ENCODE measurements around the gene SALL3.
"Not testable (repeated sequence)": the region's sequence is repeated elsewhere in the genome, so short reads cannot be mapped to it uniquely, and the experiment has no call there.

SALL3 gene

DNA sequence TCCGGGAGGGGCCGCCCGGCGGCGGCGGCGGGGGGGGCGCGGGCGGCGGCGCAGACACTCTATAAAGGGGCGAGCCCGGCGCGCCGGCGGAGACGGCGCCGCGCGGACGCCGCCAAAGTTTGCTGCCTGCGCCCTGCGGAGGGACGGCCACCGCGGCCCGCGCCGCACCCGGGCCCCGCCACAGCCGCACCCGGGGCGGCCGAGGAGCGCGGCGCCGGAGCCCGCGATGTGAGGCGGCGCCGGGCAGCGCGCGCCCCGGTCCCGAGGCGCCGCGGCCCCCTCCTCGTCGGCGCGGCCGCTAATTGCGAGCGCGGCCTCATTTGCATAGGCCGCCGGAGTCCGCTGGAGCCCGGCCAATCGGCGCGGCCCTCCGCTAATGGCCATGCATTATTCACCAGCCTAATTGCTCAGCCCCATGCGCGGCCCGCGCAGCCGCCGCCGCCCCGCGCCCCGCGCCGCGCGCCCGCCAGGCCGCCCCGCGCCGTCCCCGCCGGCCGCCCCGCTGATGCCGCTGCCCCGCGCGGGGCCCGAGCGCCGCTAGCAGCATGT, at the start of gene SALL3:
SALL3 (plus strand) TSS at position 89 of the 549 bp plus-strand sequence; CDS start at position 546, 457 bp downstream.
- no peak for FAIRE-seq

DNA sequence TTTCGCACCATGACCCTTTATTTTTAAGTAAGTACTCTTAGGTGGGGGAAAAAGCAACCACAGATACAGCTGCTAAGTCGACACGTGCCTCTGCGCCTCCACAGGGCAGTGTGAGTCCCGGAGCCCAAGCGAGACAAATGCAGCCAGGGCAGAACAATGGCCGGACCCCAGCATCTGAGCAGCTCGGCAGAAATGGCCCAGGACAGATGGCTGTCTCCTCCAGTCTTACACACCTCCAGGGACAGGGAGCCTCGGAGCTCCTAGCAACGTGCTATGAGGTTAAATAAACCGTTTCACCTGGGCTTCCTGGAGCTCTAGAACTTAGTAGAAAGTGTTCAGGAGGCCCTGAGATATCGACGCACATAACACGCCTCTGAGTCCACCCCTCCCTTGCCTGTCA, 47.3 kb upstream of the SALL3 start:
- FAIRE-seq, result no peak

DNA sequence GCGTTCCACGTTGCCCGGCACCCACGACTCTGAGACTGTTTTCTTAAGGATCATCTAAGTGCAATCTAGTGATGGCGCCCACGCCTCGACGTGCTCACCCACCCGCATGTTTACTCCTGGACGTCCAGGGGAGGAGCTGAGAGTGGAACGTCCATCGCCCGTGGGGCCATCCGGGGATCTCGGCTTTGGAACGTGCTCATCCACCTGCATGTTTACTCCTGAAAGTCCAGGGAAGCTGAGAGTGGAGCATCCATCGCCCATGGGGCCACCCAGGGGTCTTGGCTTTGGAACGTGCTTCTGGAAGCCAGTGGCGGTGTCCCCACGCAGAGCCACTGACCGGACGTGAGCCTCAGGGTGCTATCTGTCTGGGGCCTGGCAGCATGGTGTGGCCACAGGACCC, 45.6 kb upstream of the SALL3 start:
- FAIRE-seq, result no peak

DNA sequence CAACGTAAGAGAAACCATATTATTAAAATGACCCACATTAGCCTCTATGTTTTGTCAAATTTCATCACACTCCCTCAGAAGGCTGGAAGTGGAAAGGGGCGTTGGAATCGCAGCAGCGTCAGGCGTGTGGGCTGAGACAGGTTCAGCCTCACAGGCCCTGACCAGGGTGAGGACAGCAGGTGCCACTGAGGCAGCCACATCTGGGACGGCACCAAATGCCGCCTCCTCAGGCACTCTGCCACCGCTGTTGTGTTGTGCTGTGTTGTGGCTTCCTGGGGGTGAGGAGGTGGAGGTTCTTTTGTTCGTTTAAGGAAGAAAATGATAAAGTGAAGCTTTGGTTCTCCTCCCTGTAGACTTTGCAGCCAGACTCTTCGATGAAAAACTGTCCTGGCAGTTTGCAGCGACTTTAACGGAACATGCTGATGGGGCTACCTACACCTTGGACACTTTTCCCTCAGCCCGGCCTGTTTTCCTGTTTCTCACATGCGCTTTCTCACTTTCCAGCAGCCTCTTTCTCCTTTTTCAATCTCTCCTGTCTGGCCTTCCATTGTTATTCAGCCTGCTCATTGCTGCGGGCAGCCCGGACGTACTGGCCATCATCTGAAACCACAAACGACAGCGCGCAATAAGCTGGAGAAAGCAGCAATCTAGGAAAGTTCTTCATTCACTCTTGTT, 44.9 kb upstream of the SALL3 start:
- FAIRE-seq, result no peak

DNA sequence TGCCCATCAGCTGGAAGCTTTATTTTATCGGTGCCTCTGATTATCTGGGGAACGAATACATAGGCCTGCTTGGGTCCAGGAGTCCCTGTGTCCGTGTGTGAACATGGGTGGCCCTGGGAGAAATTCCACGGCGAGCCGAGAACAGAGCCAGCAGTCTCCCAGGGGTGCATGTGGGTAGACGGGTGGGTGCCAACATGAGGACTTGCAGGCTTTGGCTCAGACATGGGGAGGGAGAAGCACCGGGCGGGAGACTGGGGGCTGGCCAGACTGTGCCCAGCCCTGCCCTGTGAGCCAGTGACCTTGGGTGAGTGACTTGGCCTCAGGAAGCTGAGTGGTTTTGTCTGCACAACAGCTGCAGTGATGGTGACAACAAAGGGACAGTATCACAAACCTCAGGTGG, 44.2 kb upstream of the SALL3 start:
- no peak for FAIRE-seq

DNA sequence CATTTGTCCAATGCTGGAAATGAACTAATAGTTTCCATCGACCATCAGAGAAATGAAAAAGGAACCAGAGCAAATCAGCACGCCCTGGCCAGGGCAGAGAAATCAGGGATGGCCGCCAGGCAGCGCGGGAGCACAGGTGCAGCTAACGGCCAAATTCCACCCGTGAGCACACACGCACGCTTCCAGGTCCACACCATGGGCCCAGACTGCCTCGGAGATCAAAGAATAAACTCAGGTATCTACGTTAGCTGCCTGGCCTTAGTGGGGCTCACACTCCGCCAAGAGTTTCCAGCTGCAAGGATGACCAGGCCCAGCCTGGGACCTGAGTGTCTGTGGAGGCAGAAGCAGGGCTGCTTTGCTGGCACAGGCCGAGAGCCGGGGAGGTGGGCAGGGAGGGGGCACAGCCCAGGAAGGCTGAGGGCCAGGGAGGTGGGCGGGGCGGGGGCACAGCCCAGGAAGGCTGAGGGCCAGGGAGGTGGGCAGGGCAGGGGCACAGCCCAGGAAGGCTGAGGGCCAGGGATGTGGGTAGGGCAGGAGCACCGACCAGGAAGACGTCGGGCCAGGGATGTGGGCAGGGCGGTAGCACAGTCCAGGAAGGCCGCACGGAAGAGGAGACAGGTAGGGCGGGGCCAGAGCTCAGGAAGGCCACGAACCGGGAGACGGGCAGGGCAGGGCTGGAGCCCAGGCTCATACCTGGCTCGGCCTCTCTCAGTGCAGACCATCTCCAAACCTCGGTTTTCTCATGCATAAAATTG, 43.2 kb upstream of the SALL3 start:
- no peak for FAIRE-seq

DNA sequence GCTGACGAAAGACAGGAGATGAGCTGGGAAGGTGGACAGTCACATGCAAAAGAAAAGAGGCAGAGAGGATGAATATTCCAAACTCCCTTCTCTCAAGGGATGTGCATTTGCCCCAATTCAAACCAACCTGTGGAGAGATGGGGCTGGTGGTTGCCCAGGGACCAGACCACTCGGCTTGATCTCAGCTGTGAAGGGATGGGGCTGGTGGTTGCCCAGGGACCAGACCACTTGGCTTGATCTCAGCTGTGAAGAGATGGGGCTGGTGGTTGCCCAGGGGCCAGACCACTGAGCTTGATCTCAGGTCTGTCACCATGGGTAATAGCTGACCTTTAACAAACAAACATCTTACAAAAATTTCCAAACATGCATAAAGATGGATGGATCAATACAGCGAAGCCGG, 42.5 kb upstream of the SALL3 start:
- no peak for FAIRE-seq

DNA sequence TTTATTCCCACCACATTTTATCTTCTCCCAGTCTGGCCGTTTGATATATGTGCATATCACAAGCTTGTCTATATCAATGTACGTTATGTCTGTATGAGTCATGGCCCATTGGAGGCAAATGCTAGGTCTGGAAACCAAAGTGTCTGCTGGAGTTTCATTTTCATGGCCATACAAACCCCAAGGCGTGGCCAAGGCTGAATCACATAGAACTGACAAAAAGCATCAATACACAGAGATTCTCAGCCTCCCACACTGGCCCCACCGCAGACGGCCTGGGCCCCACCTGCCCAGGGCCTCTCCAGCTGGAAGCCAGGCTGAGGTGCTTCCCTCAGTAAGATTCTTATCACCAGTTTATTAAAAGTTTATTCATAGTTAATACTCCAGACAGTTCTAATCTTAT, 40.5 kb upstream of the SALL3 start:
- FAIRE-seq, result no peak

DNA sequence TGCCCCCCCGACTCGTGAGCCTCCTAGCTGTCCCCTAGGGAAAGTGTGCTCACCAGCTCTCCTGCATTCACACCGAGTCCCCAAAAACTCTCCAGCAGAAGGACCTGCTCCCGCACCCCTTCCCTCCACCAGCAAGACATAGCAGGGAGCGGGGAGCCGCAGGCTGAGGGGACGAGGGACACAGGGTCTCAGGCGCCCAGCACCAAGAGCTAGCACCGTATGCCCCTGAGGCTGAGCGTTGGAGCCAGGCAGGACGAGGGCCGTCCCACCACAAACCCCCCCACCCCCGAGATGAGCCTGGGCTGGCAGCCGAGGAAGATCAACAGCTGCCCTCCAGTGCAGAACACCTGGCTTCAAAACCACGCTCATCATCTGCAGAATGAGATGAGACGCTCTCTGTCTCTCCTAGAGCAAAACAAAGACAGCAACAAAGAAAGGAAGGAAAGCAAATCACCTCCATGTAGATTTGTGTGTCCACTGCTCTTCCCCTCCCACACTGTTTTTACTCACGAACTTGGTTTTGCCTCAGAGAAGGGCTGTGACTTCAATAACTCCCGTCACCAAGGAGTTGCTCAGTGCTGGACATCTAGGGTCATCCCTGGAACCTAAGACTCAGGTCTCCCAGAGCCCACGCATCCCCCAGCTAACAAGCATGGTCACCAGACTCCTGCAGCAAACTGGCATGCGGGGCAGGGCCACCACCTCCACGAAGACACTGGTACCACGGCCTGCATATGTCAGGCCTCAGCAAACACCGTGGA, 39.7 kb upstream of the SALL3 start:
- FAIRE-seq, result no peak

DNA sequence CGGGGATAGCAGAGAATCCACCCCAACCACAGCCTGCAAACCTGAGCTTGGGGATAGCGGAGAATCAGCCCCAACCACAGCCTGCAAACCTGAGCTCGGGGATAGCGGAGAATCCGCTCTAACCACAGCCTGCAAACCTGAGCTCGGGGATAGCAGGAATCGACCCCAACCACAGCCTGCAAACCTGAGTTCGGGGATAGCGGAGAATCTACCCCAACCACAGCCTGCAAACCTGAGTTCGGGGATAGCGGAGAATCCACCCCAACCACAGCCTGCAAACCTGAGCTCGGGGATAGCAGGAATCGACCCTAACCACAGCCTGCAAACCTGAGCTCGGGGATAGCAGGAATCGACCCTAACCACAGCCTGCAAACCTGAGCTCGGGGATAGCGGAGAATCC, 37.4 kb upstream of the SALL3 start:
- FAIRE-seq, result not testable (repeated sequence)

DNA sequence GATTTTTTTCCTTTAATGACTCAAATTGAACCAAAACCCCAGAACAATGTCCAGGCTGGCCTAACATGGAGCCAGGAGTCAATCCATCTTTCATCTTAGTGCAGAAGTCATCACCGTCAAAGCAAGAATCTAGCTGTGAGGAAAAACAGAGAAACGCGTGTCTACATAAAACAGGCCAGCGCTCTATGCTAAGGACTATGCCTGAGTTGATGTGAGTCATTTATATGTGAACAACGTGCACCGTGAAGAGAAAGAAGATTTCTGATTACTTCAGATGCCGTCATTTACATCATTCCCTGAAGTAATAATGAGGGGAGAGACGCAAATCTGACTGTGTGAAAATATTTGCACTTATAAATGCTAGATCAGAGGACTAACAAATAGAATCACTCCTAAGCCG, 34.0 kb upstream of the SALL3 start:
- no peak for FAIRE-seq

DNA sequence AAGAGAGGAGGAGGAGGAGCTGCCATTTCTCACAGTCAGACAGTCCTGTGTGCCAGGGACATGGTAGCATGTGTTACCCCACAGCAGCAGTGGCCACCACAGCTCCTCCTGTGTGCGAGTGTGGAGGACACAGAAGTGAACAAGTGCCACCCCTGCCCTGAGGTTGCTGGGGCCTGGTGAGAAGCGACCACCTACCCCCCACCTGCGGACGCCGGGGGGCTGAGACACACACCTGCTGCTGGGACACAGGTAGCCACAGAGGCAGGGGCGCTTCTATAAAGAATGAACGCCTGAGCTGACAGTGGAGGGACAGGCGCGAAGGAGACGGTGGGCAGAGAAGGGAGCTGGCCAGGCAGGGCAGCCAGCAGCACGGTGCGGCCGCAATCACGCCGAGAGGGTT, 32.3 kb upstream of the SALL3 start:
- FAIRE-seq, result no peak

DNA sequence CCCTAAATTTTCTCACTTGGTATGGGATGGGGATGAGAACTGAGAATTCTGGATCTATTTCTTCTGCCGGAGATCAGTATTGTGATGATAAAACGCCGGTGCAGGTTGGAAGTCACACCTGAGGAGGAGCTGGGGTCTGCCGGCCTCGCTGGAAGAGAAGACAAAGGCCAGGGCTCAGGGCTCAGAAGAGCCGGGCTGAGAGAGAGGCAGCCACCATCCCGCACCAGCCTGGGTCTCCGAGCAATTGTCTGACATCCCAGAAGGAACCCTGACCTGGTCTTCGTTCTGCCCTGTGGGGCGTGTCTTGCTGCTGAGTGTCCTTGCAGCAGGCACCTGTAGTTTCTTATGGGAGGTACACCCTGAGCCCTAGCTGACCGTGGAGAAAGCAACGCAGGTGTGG, 31.4 kb upstream of the SALL3 start:
- no peak for FAIRE-seq

DNA sequence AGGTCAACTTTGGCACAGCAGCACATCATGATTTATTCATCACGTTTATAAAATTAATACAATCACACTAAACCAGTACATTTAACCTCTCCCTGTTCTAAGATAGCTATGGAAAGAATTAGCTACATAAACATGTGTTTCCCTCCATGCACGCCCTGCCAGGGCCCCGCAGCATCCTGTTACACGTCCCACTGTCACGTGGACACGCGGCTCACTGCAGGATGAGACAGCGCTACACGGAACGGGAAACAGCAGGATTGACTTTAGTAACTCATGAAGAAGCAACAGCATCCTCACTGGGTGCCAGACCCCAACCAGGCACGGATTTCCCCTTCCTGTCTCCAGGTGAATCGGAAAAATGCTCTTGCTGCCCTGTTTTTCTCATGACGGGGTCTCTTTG, 30.9 kb upstream of the SALL3 start:
- no peak for FAIRE-seq

DNA sequence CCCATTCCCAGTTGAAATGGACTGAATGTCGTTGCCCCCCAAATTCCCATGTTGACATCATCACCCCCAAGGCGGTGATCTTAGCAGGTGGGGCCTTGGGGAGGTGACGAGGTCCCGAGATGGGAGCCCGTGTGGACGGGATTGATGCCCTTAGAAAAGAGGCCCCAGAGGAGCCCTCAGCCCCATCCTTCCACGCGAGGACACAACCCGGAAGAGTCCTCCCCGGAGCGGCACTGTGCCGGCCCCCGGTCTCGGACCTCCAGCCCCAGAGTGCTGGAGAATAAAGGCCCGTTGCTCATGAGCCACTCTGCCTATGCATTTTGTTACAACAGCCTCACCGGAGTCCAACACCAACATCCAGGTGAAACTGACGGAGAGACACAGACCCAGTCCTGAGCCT, 30.4 kb upstream of the SALL3 start:
- no peak for FAIRE-seq

DNA sequence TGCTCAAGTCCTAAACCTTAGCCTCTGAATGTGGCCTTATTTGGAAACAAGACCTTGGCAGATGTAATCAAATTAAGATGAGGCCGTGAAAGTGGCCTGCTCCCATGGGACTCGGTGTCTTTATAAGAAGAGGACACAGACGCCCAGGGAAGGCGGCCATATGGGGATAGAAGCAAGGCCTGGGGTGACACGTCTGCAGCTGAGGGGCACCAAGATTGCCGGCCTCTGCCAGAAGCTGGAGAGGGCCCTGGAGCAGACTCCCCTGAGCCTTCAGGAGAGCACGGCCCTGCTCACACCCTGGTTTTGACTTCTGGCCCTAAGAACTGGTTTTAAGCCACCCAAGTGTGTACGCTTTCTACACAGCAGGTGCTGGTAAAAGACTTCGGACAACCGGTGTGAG, 29.2 kb upstream of the SALL3 start:
- no peak for FAIRE-seq

DNA sequence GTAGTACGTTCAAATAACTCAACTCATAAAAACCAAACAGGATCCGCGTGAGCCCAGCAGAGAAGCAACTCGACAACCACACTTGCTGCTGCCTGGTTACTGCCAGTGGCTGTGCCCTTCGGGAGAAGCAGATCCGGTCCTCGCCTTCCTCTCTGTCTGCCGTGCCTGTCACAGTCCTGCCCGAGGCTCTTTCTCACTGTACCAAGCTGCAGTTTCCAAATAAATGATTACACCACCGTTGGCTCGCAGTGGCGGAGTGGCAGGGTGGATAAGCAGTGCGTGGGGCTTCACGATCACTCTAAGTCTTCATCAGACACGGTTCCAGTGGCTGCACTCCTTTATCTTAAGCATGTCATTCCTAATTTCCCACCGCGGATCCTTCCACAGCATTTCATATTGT, 26.1 kb upstream of the SALL3 start:
- FAIRE-seq, result no peak

DNA sequence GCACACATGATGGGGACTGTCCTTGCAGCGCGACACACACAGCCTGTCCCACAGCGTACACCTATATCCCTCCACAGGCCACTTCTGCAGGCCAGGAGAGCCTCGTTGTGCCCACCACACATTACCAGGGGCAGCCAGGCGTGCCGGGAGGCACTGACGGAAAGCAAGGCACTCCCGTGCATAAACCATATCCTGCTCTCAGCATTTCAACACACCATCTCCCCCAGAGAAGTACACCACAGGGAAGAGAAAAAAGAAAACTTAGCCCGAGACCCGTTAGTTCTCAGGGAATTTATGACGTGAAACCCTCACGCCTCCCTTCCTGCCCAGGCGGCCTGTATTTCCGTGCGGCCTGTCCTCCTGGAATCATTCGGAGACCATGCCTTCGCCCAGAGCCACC, 24.6 kb upstream of the SALL3 start:
- FAIRE-seq, result no peak

DNA sequence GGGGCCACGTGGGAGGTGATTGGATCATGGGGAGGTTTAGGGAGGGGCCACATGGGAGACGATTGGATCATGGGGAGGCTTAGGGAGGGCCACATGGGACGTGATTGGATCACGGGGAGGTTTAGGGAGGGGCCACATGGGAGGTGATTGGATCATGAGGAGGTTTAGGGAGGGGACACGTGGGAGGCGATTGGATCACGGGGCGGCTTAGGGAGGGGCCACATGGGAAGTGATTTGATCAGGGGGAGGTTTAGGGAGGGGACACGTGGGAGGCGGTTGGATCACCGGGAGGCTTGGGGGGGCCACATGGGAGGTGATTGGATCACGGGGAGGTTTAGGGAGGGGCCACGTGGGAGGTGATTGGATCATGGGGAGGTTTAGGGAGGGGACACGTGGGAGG, 22.5 kb upstream of the SALL3 start:
- no peak for FAIRE-seq

DNA sequence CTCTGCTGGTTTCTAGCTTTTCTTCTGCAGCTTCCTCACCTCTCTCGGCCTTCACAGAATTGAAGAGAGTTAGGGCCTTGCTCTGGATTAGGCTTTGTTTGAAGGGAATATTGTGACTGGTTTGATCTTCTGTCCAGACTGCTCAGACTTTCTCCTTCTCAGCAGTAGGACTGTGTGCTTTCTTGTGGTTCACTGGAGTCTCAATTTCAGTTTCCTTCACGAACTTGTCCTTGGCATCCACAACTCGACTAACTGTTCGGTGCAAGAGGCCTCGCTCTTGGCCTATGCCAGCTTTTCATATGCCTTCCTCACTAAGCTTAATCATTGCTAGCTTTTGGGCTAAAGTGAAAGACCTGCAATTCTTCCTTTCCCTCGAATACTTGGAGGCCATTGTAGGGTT, 18.9 kb upstream of the SALL3 start:
- no peak for FAIRE-seq

DNA sequence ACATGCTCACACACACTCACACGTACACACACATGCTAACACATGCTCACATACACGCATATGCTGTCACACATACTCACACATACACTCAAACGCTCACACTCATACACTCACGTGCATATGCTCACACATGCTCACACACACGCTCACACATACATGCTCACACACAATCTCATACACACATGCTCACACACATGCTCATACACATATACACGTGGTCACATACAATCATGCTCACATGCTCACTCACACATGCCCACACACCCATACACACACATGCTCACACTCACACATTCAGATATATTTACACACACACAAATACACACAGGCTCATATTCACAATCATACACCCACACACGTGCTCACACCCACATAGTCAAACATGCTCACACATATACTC, 17.5 kb upstream of the SALL3 start:
- FAIRE-seq, result no peak

DNA sequence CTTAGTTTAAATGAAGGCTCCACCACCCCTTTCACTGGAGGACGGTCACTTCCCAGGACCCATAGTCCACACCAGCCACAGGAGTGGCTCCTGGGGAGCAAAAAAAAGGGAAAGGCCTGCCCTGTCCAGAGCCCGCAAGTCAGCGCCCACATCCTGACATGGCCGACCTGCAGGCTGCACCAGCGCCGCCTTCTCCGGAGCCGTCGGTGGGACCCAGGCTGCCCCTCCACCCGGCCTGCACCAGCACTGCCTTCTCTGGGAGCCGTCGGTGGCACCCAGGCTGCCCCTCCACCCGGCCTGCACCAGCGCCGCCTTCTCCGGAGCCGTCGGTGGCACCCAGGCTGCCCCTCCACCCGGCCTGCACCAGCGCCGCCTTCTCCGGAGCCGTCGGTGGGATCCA, 14.9 kb upstream of the SALL3 start:
- not testable (repeated sequence) for FAIRE-seq

DNA sequence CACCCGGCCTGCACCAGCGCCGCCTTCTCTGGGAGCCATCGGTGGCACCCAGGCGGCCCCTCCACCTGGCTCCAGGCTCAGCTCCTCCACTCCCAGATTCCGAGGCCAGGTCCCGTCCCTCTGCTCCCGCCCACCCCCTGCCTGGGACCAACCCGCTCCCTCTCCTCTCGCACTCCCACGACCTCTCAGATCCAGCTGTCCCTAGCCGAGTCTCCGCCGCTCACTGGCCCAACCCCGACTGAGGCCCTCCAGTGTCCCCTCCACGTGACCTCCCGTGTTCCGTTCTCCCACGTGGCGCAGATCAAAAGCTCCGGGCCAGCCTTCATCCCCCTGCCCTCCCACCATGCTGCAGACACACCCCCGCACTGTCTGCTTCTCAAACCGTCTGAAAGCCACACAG, 14.4 kb upstream of the SALL3 start:
- FAIRE-seq, result no peak

Measured in TTC549 (cell line).